HEK293 (cell line): ENCODE results near the gene RPS6KB1.
"Not testable (repeated sequence)": the region's sequence is repeated elsewhere in the genome, so short reads cannot be mapped to it uniquely, and the experiment has no call there.

ENCODE experiments used
- CTCF ChIA-PET: fragments of 350-600 bp; formaldehyde crosslinking; extraction: SDS; loops from one replicate; lab custom pipeline; 2021; ENCODE audit warnings: antibody characterized with exemption; lab: Yijun Ruan, JAX
- POLR2A ChIA-PET: fragments of 300-600 bp; formaldehyde crosslinking; extraction: SDS; loops from one replicate; lab custom pipeline; 2020; ENCODE audit warnings: antibody characterized with exemption, inconsistent platforms; lab: Yijun Ruan, JAX
- H3K27ac ChIP-seq: fragments of 200-500 bp; sonication (Bioruptor generic); 2 replicates; pipeline ENCODE4 v1.5.1; 2014; ENCODE audit warnings: low read depth, low read length, control low read depth, inconsistent platforms; ENCODE audit errors: extremely low read depth
- H3K36me3 ChIP-seq, 2 experiments: fragments of 200-500 bp in 1 of 2; sonication (Bioruptor generic) in 1 of 2; 1 replicate in 1 of 2; 2 replicates in 1 of 2; pipeline ENCODE4 v1.5.1; 2014 to 2017; ENCODE audit warnings: inconsistent platforms in 2 of 2, low read length in 2 of 2; ENCODE audit not compliant: control insufficient read depth in 2 of 2, insufficient read depth in 1 of 2
- H3K4me1 ChIP-seq: fragments of 200-500 bp; sonication (Bioruptor generic); 2 replicates; pipeline ENCODE4 v1.5.1; 2014; ENCODE audit warnings: mild to moderate bottlenecking, low read length, inconsistent platforms; ENCODE audit not compliant: control insufficient read depth, insufficient read depth
- H3K4me3 ChIP-seq: 2 replicates; pipeline ENCODE4 v1.5.1; 2011; ENCODE audit warnings: low read depth, mild to moderate bottlenecking, control low read depth, low read length, moderate library complexity
- H3K9me3 ChIP-seq: fragments of 200-500 bp; sonication (Bioruptor generic); 2 replicates; pipeline ENCODE4 v1.5.1; 2014; ENCODE audit warnings: low read depth, low read length, inconsistent platforms; ENCODE audit not compliant: control insufficient read depth, insufficient read depth
- HOXC10 ChIP-seq: sonication (generic); formaldehyde crosslinking; IDR thresholded peaks from 2 replicates; pipeline ENCODE4 v1.8.1; 2023; ENCODE audit warnings: mild to moderate bottlenecking, missing genetic modification reagents
- KLF7 ChIP-seq: fragments of 450-650 bp; formaldehyde crosslinking; IDR thresholded peaks from 2 replicates; pipeline ENCODE4 v1.5.1; 2016; ENCODE audit warnings: missing biosample characterization, missing genetic modification characterization, borderline replicate concordance
- OSR2 ChIP-seq: fragments of 450-650 bp; formaldehyde crosslinking; IDR thresholded peaks from 2 replicates; pipeline ENCODE4 v1.5.1; 2016; ENCODE audit warnings: missing biosample characterization, missing genetic modification characterization
- PATZ1 ChIP-seq: fragments of 450-650 bp; formaldehyde crosslinking; IDR thresholded peaks from 2 replicates; pipeline ENCODE4 v1.5.1; 2016; ENCODE audit warnings: missing biosample characterization, missing genetic modification characterization
- SP7 ChIP-seq: fragments of 450-650 bp; formaldehyde crosslinking; IDR thresholded peaks from 2 replicates; pipeline ENCODE4 v1.5.1; 2016; ENCODE audit warnings: missing biosample characterization, missing genetic modification characterization
- WT1 ChIP-seq: fragments of 450-650 bp; formaldehyde crosslinking; IDR thresholded peaks from 2 replicates; pipeline ENCODE4 v1.5.1; 2016; ENCODE audit warnings: missing biosample characterization, missing genetic modification characterization
- ZFHX2 ChIP-seq: fragments of 450-650 bp; formaldehyde crosslinking; conservative IDR thresholded peaks from 2 replicates; pipeline ENCODE4 v1.5.1; 2016; ENCODE audit warnings: missing biosample characterization, missing genetic modification characterization
- ZIC2 ChIP-seq: fragments of 450-650 bp; formaldehyde crosslinking; IDR thresholded peaks from 2 replicates; pipeline ENCODE4 v1.5.1; 2016; ENCODE audit warnings: missing biosample characterization, missing genetic modification characterization
- ZNF10 ChIP-seq: fragments of 450-650 bp; formaldehyde crosslinking; IDR thresholded peaks from 2 replicates; pipeline ENCODE4 v1.5.1; 2017; ENCODE audit warnings: missing biosample characterization, missing genetic modification characterization
- ZNF133 ChIP-seq: fragments of 450-650 bp; formaldehyde crosslinking; IDR thresholded peaks from 2 replicates; pipeline ENCODE4 v1.5.1; 2016; ENCODE audit warnings: missing biosample characterization, missing genetic modification characterization
- ZNF157 ChIP-seq: fragments of 450-650 bp; formaldehyde crosslinking; IDR thresholded peaks from 2 replicates; pipeline ENCODE4 v1.5.1; 2016; ENCODE audit warnings: missing biosample characterization, missing genetic modification characterization
- ZNF248 ChIP-seq: fragments of 450-650 bp; formaldehyde crosslinking; IDR thresholded peaks from 2 replicates; pipeline ENCODE4 v1.5.1; 2017; ENCODE audit warnings: missing biosample characterization, missing genetic modification characterization
- ZNF280C ChIP-seq: fragments of 450-650 bp; formaldehyde crosslinking; IDR thresholded peaks from 2 replicates; pipeline ENCODE4 v1.5.1; 2016; ENCODE audit warnings: missing biosample characterization, missing genetic modification characterization
- ZNF302 ChIP-seq: fragments of 450-650 bp; formaldehyde crosslinking; IDR thresholded peaks from 2 replicates; pipeline ENCODE4 v1.5.1; 2016; ENCODE audit warnings: missing biosample characterization, missing genetic modification characterization, low read depth
- ZNF561 ChIP-seq: fragments of 450-650 bp; IDR thresholded peaks from 2 replicates; pipeline ENCODE4 v1.5.1; 2018; ENCODE audit warnings: missing biosample characterization, missing genetic modification characterization, borderline replicate concordance
- ZNF692 ChIP-seq: fragments of 450-650 bp; formaldehyde crosslinking; IDR thresholded peaks from 2 replicates; pipeline ENCODE4 v1.5.1; 2016; ENCODE audit warnings: missing biosample characterization, missing genetic modification characterization
- ZNF777 ChIP-seq: fragments of 450-650 bp; formaldehyde crosslinking; IDR thresholded peaks from 2 replicates; pipeline ENCODE4 v1.5.1; 2017; ENCODE audit warnings: missing biosample characterization, missing genetic modification characterization, borderline replicate concordance

RPS6KB1 gene

GRCh38 chr17:59964482-59965328 lies 71.8 kb downstream of the RPS6KB1 start, which contains the start of gene RNFT1 (continued):
- no peak; the same call in 1 of the 2 replicates for TF ChIP-seq ZNF692 (tag by site-specific recombination)
- TF ChIP-seq, all 188 proteins: peak for 30

- H3K27ac ChIP-seq, H3K4me3 ChIP-seq, H3K4me1 ChIP-seq, H3K36me3 ChIP-seq, H3K9me3 ChIP-seq, CTCF ChIA-PET, POLR2A ChIA-PET: not testable (repeated sequence)
- TF ChIP-seq WT1 (tag by site-specific recombination): peak; percentile 59
- TF ChIP-seq SP7 (tag by site-specific recombination): peak; percentile 91
- peak; percentile 29; the same call in 1 of the 2 replicates for TF ChIP-seq OSR2 (tag by site-specific recombination)
- 0 out of 2 replicates have a peak, but pooled peaks have one; percentile 21 for TF ChIP-seq ZFHX2 (tag by site-specific recombination)
Measured at GRCh38 chr17:59971771-59972170, 78.8 kb downstream of the RPS6KB1 start.

GRCh38 chr17:59972778-59973177 lies 79.9 kb downstream of the RPS6KB1 start:
- POLR2A ChIA-PET: interaction anchor here (1.8 kb wide), 1 partner anchor 8 kb away, joined by 7 read pairs; the partner anchor contains the start of gene RNFT1
- no peaks in the 10 kb centered on the region for H3K4me1 ChIP-seq
- TF ChIP-seq ZNF777 (tag by site-specific recombination) (no peak), ZNF133 (tag by site-specific recombination) (no peak), ZNF302 (tag by site-specific recombination) (no peak), ZNF10 (tag by site-specific recombination) (no peak), SP7 (tag by site-specific recombination) (no peak), KLF7 (tag by site-specific recombination) (no peak), ZIC2 (tag by site-specific recombination) (no peak), ZNF248 (tag by site-specific recombination) (no peak), PATZ1 (tag by site-specific recombination) (no peak), ZNF157 (tag by site-specific recombination) (no peak), HOXC10 (CRISPR knock-in tag) (no peak), ZNF280C (tag by site-specific recombination) (no peak), ZNF561 (tag by site-specific recombination) (no peak)
- TF ChIP-seq, all 188 proteins: peak for 0
- Histone ChIP-seq H3K9me3 (no peaks in the 10 kb centered on the region), H3K4me3 (no peak overlapping the region), H3K27ac (no peak overlapping the region), H3K36me3 (no peaks in the 10 kb centered on the region)
- CTCF ChIA-PET: no interaction called here

GRCh38 chr17:59973483-59973882 lies 80.6 kb downstream of the RPS6KB1 start:
- not testable (repeated sequence) for H3K36me3 ChIP-seq, H3K9me3 ChIP-seq, H3K4me3 ChIP-seq, H3K27ac ChIP-seq, H3K4me1 ChIP-seq
- ChIA-PET CTCF (interaction anchor here (0.6 to 0.7 kb wide), 2 partner anchors 65 to 1108 kb away, joined by 5 to 6 read pairs; no protein-coding TSS in a partner anchor), POLR2A (interaction anchor here (1.8 kb wide), 1 partner anchor 9 kb away, joined by 7 read pairs; the partner anchor contains the start of gene RNFT1)

GRCh38 chr17:59975166-59975565 lies 82.2 kb downstream of the RPS6KB1 start:
- CTCF ChIA-PET: interaction anchor here (0.6 kb wide), 2 partner anchors 12 to 221 kb away, joined by 3 read pairs; no protein-coding TSS in a partner anchor
- H3K9me3 ChIP-seq, H3K27ac ChIP-seq, H3K4me3 ChIP-seq, H3K4me1 ChIP-seq, H3K36me3 ChIP-seq, POLR2A ChIA-PET: not testable (repeated sequence)
